IPS-18c (cell line): ENCODE results near the gene RNF175.

ENCODE experiments used
- H3K4me3 ChIP-seq: 2 replicates; pipeline ENCODE4 v1.7.0; 2013; ENCODE audit warnings: low read depth, mild to moderate bottlenecking, low read length, moderate library complexity; ENCODE audit not compliant: insufficient read depth
- H3K9me3 ChIP-seq: one replicate; pipeline ENCODE4 v1.6.1; 2013; ENCODE audit warnings: mild to moderate bottlenecking, low read length, moderate library complexity; ENCODE audit not compliant: control insufficient read depth, insufficient read depth

RNF175 gene

DNA sequence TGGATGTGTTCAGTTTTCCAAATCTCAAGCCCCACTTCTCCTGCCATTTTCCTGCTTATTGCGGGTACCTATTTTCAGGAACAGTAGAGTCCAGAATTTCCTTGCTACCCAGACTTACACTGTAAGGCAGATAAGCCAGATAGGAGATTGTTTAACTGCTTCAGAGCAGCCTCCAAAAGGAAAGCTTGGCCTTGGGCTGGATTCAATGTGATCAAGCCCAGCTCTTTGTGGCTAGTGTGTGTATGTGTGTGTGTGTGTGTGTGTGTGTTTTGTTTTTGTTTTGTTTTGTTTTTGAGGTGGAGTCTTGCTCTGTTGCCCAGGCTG, 34.0 kb downstream of the RNF175 start:
- Histone ChIP-seq H3K9me3 (no peaks in the 10 kb centered on the region), H3K4me3 (no peak overlapping the region)

DNA sequence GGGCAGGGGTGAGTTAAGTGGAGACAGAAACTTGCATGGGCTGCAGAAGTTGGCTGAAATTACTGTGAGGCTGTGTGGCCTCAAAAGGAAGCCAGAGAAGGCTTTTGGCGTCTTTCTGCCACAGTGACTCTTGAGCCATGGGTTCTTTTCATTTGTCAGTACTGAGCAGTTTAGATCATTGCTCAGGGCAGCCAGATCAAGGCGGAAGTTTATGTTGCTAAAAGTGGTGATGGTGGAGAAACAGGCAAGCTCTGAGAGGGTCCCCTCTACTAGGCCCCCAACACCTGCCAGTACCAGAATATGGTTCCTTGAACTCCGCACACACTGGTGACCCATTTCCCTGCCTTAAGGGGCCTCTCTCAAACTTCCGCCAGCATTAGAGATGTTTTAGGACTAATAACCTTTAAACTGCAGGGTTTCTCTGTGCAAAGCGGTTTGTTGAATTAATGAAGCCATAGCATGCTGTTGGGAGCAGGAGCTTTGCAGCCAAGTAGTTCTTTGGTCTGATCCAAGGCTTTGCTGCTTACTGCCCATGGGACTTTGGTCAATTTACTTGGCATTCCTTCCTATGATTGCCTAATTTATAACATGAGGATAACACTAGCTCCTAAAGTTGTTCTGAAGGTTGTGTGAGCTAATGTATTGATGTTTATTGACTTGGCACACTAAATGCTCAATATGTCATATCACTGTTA, 34.5 kb downstream of the RNF175 start:
- Histone ChIP-seq H3K4me3 (no peak overlapping the region), H3K9me3 (no peaks in the 10 kb centered on the region)

DNA sequence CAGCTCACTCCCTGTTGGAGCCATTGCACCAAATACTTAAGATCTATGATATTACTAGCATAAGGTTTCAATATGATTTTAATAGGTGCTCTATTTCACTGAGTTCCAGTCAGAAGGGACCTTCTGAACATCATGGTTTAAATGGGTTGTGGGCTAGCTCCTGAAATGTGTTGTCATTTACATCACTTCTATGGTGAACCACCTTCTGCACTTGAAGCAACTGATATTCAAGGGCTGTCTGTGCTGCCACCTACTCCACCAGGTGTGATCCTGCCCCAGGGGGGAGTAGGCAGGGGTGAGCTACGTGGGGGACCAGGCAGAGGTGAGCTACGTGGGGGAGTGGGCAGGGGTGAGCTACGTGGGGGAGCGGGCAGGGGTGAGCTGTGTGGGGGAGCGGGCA, 35.2 kb downstream of the RNF175 start:
- no peak overlapping the region for H3K4me3 ChIP-seq
- no peaks in the 10 kb centered on the region for H3K9me3 ChIP-seq

DNA sequence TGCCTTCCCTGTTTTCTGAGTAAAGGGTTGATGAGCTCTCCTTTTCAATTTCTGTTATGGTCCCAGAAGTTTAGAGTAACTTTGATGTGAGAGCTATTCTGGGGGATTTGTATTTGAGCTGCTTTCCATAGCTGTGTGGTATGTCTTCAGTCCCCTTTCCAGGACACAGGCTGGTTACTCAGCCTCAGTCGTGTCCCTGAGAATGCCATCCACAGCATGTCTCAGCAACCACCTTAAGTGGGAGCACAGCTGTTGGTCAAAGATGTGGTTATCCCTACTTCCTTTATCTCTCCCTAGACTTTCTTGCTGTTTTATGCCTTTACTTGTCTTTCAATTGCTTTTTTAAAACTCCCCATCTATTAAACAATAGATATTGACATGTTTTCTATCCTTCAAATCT, 37.8 kb downstream of the RNF175 start:
- Histone ChIP-seq H3K9me3 (no peaks in the 10 kb centered on the region), H3K4me3 (no peak overlapping the region)

DNA sequence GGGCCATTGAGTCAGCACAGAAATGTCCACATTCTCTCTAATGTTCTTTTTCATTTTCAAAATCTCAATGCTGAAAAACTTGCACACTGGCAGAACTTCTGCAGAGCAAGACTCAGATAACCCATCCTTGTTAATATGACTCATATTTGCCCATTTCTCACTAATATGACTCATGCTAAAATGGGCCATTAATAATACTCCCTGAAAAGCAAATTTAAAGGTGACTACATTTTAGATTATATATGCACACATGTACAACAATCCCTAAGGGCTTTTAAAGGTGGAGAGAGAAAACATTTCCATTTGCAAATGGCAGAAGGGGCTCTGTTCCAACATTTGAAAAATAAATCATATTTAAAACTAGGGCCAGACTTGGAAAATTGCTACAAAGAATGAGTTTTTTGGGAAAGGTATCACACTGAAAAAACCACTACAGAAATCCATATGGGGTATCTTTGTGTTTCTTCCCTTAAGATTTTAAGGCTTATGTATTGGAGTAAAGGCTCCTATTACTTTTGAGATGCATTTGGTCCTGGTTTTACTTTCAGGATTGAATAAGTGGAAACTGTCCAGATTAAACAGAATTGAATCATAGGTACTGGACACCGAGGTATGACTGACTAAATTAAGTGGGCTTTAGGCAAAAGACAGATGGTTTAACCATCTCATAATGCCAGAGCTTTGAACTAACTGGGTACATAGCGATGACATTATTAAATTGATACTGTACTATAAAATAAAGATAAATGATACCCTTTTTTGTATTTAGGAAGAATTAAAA, 45.8 kb downstream of the RNF175 start:
- H3K9me3 ChIP-seq = no peaks in the 10 kb centered on the region
- H3K4me3 ChIP-seq = no peak overlapping the region

DNA sequence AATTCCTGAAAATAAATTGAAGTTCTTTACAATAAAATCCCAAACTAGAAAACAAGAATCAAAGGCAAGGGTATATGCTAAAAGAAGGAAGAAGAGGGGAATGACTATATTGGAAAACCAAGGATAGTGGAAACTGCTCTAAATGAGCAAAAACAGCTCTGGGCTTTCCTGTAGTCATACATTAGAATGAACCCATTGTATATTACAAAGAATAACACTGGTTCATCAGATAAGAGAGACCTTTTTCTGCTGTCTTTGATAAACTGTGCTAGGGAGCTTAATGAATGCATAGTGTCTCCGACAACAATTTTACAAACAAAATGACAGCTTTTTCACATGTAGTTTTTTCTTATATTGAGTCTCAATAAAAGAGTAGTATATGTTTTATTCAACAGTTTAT, 49.1 kb downstream of the RNF175 start:
- H3K9me3 ChIP-seq = no peaks in the 10 kb centered on the region
- no peak overlapping the region for H3K4me3 ChIP-seq

DNA sequence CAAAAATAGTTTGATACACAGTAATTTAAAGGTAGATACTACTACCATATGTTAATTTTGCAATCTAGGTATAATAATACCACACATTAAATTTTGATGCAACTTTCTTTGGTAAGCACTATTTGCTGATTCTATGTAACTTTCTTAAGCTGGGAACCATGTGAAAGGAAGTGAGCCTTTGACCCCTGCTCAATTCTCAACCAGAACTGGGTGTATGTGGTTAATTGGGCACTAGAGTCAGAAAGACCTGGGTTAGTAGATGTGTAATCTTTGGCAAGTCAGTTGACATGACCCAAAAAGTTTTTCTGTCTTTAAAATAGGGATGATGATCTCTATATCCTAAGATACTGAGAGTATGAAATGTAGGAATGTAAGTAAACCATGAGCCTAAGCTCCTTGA, 53.3 kb downstream of the RNF175 start:
- Histone ChIP-seq H3K4me3 (no peak overlapping the region), H3K9me3 (no peaks in the 10 kb centered on the region)

DNA sequence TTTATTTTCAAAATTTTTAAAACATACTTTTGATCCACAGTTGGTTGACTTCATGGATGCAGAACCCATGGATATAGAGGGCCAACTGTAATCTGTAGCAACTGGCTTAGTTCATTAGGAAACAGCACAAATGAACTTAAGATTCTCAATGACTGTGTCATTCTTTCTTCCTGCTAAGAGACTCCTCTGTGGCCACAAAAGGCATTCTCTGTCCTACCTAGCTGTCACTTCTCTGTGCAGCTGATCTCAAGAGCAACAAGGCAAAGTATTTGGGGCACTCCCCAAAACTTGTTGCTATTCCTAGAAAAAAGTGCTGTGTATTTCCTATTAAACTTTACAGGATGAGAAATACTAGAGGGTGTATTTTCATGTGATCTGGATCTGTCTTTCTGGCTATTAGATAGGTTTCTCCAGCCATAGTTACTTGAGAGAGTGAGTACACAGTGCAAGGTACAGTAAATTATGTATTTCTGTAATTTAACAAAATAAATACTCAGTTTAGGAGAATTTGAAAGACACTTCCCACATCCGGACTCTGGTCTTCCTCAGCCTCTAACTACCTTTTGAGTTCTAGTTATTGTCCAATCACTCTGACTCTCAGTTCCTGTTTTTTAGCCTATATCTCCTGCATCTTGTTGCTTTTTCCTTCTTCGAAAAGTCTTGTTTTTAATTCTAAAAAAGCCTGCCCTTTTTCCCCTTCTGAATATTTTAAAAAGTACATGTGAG, 53.9 kb downstream of the RNF175 start:
- no peak overlapping the region for H3K4me3 ChIP-seq
- H3K9me3 ChIP-seq = no peaks in the 10 kb centered on the region

DNA sequence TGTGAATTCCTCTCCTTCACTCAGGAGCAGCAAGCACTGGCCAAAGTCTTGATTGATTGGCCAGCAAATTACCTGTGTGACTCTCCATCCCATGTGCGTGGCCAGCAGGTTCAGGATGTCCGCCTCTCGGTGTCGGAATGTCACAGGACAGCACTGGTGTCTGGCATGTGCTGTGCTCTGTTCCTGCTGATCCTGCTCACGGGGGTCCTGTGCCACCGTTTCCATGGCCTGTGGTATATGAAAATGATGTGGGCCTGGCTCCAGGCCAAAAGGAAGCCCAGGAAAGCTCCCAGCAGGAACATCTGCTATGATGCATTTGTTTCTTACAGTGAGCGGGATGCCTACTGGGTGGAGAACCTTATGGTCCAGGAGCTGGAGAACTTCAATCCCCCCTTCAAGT, 55.3 kb downstream of the RNF175 start:
- no peaks in the 10 kb centered on the region for H3K9me3 ChIP-seq
- H3K4me3 ChIP-seq = no peak overlapping the region

DNA sequence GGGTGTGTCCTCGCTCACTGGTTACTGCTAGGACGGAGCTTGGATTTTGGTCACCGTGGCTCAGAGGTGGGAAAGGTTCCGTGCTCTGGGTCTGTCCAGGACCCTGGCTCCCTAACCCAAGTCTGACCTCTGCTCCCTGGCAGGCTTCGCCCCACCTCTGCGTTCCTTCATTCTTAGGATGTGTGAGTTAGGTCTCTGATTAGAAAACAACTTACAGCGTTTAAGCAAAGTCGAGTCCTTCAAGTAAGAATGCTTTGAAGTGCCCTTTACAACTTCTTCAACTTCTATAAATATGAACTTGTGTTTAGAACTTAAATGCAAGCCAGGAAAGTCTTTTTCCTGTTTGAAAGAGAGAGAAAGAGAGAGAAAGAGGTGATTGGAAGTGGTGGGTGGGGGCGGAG, 74.9 kb downstream of the RNF175 start:
- Histone ChIP-seq H3K9me3 (peaks cover 12% of the 10 kb centered on the region), H3K4me3 (peak overlapping the region; percentile 67)

DNA sequence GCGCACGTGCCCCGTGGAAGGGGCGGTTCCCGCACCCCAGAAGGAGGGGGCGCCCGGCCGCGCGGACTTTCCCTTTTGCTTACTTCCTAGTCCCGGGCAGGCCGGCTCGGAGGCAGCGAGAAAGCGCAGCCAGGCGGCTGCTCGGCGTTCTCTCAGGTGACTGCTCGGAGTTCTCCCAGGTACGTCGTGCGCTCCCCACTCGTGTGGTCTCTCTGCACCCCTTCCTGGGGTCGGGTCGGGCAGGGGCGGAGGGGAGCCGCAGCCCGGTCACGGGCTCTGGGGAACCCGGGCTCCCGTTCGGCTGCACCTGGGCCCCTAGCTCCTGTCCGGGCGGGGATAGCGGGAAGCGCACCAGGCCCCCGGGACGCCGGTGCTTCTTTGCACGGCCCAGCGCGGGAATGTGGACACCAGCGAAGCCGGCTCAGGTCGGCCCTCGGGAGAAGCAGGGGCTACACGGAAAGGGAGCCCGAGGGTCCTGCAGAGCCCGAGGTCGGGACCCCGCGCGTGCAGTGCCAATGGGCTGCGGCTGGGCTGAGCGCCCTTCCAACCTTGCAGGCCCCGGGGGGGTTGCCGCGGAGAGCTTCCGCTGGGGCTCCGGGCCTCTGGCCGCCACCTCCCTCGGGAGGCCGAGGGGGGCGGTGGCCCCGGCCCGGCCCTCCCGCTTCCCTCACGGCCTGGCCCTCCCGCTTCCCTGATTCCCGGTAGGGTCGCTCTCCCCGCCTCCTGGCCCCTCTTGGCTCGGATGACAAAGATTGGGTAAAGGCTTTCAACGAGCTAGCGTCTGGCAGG, 75.4 kb downstream of the RNF175 start, which contains the start of gene TLR2:
Gene TLR2 (plus strand): TSS at position 99 of the 789 bp plus-strand sequence. CDS start 18,628 bp downstream, outside the sequence.
- H3K4me3 ChIP-seq = peak within 1 kb of the TSS; percentile 67
- peaks cover 8% of the 10 kb centered on the region for H3K9me3 ChIP-seq

DNA sequence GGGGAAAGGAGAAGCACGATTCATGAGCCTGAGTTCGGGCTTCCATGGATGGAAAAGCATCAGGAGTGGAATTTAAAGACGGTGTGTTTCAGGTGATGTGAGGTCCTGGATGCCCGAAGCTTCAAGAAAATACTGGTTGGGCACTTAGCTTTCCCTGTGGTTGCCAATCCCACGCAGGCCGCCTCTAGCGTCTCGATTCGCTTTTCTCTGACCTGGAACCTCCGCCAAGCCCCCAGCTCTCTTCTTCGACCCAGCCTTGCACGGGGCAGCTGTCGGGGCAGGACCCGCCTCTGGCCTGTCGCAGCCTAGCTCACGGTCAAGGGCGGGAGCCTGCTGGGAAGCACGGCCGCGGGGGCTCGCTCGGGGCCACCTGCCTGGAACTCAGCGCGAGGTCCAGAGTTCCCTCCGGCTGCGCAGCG, 76.1 kb downstream of the RNF175 start:
- Histone ChIP-seq H3K4me3 (peak overlapping the region; percentile 67), H3K9me3 (peaks cover 8% of the 10 kb centered on the region)

DNA sequence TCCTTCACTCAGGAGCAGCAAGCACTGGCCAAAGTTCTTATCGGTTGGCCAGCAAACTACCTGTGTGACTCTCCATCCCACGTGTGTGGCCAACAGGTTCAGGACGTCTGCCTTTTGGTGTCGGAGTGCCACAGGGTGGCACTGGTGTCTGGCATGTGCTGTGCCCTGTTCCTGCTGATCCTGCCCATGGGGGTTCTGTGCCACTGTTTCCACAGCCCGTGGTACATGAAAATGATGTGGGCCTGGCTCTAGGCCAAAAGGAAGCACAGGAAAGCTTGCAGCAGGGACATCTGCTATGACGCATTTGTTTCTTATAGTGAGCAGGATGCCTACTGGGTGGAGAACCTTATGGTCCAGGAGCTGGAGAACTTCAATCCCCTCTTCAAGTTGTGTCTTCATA, 80.3 kb downstream of the RNF175 start:
- peaks cover 2% of the 10 kb centered on the region for H3K9me3 ChIP-seq
- H3K4me3 ChIP-seq = no peak overlapping the region

DNA sequence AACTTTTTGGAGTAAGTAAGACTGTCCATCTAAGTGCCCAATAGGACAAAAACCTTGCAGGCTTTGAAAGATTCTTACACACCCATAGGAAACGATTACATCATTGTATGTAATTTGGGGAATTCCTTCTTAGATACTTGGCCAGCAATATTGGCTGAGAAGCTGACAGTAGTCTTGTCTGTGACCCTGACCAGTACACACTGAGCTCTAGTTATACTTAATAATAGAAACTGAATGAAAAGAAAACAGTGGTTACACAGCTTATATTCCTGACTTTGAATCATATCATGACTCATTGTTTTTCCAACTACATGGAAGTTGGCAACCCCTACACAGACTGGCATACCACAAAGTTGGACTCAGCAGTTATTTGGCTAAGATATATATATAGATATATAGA, 82.8 kb downstream of the RNF175 start:
- Histone ChIP-seq H3K4me3 (no peak overlapping the region), H3K9me3 (peaks cover 2% of the 10 kb centered on the region)

DNA sequence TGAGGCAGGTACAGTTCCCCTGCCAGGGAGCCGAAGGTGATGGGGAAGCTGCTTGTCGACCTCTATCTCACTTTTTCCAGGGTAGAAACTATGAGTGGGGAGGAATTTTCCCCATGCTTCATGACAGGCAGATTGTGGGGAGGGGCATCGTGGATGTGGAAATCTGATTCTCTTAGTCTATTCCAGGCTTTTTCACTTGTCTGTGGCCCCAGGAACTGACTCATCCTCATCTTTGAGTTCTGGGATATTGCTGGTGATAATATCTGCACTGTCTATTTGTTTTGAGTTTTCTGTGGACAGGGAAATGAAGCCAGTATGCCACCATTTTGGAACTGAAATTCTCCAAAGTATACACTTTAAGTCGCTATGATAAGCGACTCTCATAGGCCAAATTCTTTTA, 83.3 kb downstream of the RNF175 start:
- H3K4me3 ChIP-seq = no peak overlapping the region
- H3K9me3 ChIP-seq = peaks cover 2% of the 10 kb centered on the region

DNA sequence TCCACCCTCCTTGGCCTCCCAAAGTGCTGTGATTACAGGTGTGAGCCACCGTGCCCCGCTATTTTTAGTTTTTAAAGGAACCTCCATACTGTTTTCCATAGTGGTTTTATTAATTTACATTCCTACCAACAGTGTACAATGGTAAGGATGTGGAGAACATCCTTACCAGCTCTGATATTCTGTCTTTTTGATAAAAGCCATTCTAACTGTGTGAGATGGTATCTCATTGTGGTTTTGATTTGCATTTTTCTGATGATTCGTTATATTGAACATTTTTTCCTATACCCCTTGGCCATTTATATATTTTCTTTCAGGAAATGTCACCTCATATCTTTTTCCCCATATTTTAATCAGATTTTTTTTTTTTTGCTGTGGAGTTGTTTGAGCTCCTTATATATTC, 90.0 kb downstream of the RNF175 start:
- no peaks in the 10 kb centered on the region for H3K9me3 ChIP-seq
- H3K4me3 ChIP-seq = no peak overlapping the region

DNA sequence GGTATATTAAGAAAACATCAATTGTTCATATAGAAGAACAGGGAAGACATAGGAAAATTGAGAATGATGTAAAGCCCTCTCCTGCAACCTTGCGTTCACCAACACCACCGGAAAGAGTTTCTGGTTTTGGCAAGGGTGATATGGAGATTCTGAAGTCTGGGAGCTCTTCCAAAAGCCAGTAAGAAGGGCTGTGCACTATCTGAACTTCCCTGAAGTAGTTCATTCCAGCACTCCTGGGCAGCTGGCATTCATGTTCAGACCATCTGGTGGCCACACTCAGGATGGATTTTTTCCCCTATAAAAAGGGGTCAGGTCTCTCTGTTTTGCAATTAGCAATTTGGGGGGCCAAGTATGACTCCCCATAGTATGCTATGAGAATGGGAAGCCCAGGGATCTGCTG, 91.2 kb downstream of the RNF175 start:
- no peak overlapping the region for H3K4me3 ChIP-seq

More for the DNA sequence above, 91.2 kb downstream of the RNF175 start:
- H3K9me3 ChIP-seq = no peaks in the 10 kb centered on the region
